ENCODE measurements around the gene PTPRF.

DNA sequence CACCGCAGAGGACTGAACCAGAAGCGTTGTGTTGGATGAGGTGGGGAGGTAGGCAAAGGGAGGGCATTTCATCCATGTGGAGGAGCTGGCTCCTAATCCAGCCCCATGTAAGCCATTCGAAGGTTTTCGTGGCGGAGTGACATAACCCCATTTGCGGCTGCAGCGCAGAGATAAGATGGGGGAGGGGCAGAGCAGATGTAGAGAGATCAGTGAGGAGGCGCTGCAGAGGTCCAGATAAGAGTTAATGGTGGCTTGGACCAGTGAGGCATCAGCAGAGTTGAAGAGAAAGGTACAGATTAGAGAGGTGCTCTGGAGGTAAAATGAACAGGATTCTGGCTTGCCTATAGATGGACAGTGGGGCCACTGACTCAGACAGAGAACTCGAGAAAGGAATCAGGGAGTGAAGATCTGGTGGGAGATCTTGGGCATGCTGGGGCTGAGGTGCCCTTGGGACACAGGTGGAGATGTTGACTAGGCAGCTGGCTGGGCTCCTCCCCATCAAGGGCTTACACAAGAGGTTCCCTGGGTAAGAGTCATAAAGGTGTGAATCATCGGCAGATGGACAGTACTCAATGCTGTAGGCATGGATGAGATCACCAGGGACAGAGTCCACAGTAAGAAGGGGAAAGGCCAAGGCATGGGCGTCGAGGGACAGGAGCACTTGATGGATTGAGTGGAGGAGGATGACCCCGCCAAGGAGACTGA lies 7.8 kb upstream of the PTPRF start:
- TF ChIP-seq, protein P1, sequence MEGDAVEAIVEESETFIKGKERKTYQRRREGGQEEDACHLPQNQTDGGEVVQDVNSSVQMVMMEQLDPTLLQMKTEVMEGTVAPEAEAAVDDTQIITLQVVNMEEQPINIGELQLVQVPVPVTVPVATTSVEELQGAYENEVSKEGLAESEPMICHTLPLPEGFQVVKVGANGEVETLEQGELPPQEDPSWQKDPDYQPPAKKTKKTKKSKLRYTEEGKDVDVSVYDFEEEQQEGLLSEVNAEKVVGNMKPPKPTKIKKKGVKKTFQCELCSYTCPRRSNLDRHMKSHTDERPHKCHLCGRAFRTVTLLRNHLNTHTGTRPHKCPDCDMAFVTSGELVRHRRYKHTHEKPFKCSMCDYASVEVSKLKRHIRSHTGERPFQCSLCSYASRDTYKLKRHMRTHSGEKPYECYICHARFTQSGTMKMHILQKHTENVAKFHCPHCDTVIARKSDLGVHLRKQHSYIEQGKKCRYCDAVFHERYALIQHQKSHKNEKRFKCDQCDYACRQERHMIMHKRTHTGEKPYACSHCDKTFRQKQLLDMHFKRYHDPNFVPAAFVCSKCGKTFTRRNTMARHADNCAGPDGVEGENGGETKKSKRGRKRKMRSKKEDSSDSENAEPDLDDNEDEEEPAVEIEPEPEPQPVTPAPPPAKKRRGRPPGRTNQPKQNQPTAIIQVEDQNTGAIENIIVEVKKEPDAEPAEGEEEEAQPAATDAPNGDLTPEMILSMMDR (IDR thresholded peaks at IDR 0.05), result no peak
- TF ChIP-seq POLR2AphosphoS5 (IDR thresholded peaks at IDR 0.05) (no peak), POLR2A (IDR thresholded peaks at IDR 0.05; ENCODE audit: low read depth) (no peak)
